GM18526 (cell line): Measurements from ENCODE around the gene CABYR.

Experiments used
- POLR2A ChIP-seq: IDR thresholded peaks from 3 replicates; pipeline ENCODE4 v1.6.1; 2011; ENCODE audit not compliant: insufficient read length; ENCODE audit errors: extremely low read depth

The CABYR gene

DNA sequence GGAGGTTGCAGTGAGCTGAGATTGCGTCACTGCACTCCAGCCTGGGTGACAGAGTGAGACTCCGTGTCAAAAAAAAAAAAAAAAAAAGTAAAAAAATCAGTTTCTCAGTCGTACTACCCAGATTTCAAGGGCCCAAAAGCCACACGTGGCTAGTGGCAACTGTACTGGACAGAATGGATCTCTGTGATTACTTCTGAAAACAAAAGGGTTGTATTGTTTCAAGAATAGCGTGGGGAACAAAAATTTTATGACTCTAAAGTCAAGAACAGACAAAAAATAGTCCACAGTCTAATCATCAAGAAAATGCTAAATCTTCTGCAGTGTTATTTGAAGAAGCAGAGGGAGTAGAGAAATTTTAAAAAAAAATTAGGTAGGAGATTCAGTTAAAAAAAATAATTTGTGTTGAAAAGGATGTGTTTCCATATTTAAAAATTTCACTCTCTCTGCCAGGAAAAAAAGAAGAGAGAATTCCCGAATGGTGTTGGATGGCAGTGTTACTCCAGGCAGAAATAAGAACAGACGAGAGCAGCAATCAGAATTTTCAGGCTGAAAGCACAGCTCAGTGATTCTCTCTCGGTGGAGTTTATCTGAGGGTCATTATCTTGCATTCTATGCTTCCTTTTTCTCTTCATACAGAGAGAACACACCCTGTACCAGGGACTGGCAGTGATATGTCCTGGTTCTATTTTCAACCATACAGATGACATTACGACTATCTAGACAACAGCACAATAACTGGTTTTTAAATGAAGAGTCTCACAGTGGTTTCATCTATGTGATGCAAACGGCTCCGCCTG is 61.8 kb downstream of the CABYR start:
- no peak for TF ChIP-seq POLR2A

DNA sequence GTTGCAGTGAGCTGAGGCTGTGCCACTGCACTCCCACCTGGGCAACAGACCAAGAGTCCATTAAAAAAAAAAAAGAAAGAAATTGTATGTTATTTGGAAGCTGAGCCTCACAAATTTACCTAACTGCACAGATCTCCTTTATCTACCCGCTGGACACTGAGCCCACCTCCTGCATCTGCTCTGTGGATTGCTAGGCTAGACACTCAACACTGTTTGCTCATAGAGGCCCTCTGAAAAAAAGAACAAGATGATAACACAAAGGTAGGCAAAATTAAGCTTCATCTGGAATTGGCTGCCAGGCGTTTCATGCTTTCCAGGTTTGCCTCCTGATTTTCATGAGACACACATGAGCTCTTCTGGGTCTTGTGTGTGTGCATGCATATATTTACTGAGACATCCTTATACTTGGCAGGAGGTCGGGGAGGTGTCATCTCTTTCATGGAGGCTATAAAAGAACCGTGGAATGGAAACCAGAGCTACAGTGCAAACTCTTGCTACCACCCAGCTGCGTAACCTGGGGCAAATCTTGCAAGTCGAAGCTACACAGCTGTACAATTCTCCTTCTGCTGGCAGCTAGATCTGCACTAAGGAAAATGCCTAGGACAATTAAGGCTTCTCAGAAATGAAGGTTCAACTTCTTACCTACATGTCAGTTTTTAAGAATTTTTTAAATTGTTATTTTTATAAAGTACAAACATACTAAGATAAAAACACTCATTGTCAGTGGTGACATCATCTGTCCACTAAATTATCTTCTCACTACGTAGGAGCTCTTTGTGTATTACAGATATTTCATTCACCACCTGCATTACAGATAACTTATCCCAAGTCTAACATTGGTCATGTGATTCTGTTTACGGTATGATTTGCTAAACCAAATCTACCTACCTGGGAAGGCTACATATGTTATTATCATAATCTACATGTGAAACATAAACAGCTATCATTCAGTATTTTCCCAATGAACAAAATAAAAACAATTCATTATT is 63.1 kb downstream of the CABYR start:
- no peak for TF ChIP-seq POLR2A

DNA sequence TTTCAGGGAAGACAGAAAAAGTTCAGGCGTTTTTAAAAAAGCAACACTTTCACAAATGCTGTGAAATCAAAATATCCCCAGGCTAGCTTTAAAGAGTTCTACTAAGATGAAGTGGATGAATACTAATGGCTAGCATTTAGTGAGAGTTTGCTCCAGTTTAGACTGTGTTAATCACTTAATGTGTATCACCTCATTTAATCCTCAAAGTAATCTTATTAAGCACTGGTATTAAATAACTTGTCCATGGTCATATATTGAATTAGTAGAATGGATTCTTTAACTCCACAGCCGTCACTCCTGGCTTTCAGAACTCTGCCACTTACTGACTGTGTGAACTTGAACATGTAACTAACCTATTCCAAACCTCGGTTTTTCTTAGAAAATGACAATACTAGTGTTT is 66.0 kb downstream of the CABYR start:
- no peak for TF ChIP-seq POLR2A

DNA sequence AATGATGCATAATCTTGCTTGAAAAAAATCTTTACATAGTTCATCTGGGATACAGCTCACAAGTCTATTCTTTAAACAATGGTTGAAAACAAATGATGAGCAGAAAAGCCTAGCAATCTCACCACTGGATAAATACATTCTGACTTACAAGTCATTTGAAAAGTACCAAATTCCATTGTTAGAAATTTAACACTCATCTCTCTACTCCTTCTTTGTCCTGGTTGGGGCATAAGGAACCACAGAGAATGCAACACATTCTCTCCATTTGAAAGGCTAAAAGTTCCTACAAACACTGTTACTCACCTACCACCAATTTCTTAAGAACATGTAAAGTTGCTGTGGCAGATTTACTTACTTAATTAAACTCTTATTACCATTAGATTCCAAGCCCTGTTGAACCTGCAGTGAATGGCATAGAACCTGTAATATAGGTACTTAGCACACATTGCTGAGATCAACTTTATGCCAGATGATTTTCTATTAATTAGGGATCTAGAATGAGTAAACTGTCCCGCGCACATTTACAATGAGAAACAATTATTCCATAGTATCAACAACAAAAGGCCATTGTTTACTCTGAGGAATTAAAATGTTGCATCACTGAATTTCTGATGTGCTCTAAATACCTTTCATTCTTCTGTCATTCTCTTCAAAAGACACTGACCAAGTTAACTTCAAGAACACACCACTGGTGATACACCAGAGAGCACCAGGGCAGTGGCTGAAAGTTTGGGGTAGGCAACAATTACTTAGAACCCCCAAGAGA is 69.6 kb downstream of the CABYR start:
- TF ChIP-seq POLR2A, result no peak

DNA sequence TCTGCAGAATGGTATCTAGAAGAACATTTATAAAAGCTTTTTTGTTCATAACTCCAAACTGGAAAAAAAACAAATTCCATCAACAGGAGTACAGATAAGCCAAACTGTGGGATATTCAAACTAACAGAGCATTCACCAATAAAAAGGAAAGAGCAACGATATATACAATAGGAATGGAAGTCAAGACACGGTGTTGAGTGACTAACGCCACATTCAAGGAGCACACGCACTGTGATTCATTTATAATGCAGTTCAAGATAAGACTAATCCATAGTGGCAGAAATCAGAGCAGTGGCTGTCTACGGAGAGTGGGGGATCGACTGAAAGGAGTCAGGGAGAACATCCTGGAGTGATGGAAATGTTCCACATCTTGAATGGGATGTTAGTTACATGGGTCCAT is 70.7 kb downstream of the CABYR start:
- no peak for TF ChIP-seq POLR2A
